Stromal cell of bone marrow (primary cell): ENCODE measurements around the gene FKBP3.
"Not testable (repeated sequence)": the region's sequence is repeated elsewhere in the genome, so short reads cannot be mapped to it uniquely, and the experiment has no call there.

ENCODE experiments used
- DNase-seq: peaks from one replicate; pipeline ENCODE4 v3.0.0-alpha.2; 2012; ENCODE audit warnings: low read depth

Gene FKBP3

GRCh38 chr14:45112896-45113781 is 21.1 kb downstream of the FKBP3 start:
- no peak for DNase-seq

- DNase-seq, result no peak
Observed at GRCh38 chr14:45104561-45104960, 29.7 kb downstream of the FKBP3 start.

- DNase-seq, result no peak
Observed at GRCh38 chr14:45103806-45104205, 30.5 kb downstream of the FKBP3 start.

- DNase-seq, result no peak
Observed at GRCh38 chr14:45096218-45096617, 38.1 kb downstream of the FKBP3 start.

DNA sequence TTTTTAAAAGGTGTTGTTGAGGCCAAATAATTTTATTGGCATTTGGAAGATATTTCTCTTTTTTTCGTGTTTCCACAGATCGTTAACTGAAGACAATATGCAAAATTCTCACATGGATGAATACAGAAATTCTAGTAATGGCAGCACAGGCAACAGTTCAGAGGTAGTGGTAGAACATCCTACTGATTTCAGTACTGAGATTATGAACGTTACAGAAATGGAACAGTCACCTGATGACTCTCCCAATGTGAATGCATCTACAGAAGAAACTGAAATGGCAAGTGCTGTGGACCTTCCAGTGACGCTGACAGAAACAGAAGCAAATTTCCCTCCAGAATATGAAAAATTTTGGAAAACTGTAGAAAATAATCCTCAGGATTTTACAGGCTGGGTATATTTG is 39.1 kb downstream of the FKBP3 start:
- DNase-seq, result no peak

DNA sequence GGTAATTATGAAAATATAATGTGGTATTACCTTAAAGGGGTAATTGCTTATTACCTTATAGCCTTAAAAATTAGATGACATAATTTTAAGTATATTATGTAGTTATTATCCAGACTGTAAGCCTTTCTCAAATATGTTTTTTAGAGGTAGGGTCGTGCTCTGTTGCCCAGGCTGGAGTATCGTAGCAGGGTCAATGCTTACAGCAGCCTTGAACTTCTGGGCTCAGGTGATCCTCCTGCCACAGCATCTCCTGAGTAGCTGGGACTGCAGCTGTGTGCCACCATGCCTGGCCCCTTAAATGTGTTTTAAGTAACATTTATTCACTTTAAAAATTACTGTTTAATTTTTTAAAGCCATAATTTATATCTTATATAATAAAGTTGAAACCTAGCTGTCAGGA is 40.0 kb downstream of the FKBP3 start:
- DNase-seq, result no peak

DNA sequence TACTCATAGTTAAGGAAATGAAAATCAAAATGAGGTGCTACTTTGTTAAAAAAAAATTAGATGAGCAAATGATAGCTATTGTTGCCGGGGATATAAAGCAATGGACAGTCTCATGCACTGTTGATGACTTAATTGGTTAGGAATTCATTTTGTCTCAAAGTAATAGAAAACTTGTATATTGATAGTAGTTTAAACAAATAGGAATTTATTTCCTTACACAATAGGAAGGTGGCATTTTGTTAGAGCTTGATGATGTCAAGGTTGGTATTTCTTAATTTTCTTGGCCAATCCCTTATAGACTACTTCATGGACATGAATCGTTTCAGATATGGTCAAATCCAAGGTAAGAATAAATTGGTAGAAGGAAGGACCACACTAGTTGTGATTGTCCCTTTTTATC is 42.6 kb downstream of the FKBP3 start:
- no peak for DNase-seq

GRCh38 chr14:45089813-45090212 is 44.5 kb downstream of the FKBP3 start:
- no peak for DNase-seq

GRCh38 chr14:45084946-45085346 is 49.3 kb downstream of the FKBP3 start:
- DNase-seq, result peak; percentile 14

- peak; percentile 82 for DNase-seq
Observed at GRCh38 chr14:45083976-45084722, 50.1 kb downstream of the FKBP3 start, which contains the start of gene PRPF39. TSS of gene PRPF39 (plus strand) at chr14:45084116. CDS start at chr14:45095240, 11,124 bp downstream.

- no peak for DNase-seq
Observed at GRCh38 chr14:45083617-45083975, 50.7 kb downstream of the FKBP3 start.

- no peak for DNase-seq
Observed at GRCh38 chr14:45082420-45082819, 51.9 kb downstream of the FKBP3 start.

GRCh38 chr14:45081096-45081495 is 53.2 kb downstream of the FKBP3 start:
- DNase-seq, result not testable (repeated sequence)

GRCh38 chr14:45080416-45080968 is 53.8 kb downstream of the FKBP3 start:
- DNase-seq, result not testable (repeated sequence)

DNA sequence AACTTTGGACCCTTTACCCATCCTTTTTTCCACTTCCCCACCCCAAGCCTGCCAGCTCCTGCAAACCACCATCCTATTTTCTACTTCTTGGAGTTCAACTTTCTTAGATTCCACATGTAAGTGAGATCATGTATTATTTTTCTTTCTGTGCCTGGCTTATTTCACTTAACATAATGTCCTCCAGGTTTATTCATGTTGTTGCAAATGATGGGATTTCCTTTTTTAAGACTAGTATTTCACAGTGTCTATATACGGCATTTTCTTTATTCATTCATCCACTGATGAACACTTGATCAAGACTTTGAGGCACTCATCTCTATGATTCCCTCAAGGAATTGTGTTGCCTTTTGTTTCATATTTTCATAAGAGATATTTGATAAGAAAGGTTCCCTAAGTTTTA is 56.0 kb downstream of the FKBP3 start:
- no peak for DNase-seq

DNA sequence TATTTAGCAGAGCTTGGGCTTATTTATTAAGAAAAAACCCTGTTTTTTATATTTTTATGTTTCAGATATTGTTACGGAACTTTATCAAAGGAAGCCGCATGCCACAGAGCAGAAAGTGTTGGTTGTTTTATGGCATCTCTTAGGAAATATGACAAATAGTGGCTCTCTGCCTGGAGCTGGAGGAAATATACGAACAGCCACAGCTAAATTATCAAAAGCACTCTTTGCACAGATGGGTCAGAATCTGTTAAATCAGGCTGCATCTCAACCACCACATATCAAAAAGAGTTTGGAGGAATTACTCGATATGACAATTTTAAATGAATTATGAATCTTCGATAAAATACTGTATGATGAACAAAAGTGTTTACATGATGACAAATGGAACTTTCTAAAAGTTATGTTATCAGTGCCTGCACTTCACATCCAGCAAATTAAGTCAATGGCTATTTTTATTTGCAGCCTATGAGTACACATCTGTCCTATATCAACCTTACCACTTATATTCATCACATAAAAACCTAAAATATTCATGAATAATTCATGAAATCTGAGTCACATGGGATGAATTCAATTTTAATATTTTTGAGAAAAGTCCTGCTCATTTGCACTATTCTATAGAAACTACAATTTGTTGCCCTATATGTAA is 60.9 kb downstream of the FKBP3 start:
- no peak for DNase-seq

DNA sequence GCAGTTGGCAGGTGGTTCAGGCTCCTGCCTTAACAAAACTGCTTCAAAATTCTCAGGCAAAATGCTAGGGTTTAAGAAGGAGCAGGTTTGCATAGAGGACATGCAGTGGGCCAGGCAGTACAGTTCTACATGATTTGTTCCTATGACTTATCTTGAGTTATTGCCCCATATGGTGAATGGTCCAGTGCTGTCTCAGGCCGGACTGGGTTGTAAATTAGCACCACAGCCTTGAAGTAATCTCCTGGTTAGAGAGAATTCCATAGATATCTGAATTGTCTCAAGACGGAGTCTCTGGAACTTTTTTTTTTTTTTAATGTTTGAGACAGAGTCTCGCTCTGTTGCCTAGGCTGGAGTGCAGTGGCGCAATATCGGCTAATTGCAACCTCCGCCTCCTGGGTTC is 62.2 kb downstream of the FKBP3 start:
- no peak for DNase-seq

GRCh38 chr14:45070215-45070614 is 64.1 kb downstream of the FKBP3 start:
- DNase-seq, result no peak

GRCh38 chr14:45068396-45068795 is 65.9 kb downstream of the FKBP3 start:
- no peak for DNase-seq

DNA sequence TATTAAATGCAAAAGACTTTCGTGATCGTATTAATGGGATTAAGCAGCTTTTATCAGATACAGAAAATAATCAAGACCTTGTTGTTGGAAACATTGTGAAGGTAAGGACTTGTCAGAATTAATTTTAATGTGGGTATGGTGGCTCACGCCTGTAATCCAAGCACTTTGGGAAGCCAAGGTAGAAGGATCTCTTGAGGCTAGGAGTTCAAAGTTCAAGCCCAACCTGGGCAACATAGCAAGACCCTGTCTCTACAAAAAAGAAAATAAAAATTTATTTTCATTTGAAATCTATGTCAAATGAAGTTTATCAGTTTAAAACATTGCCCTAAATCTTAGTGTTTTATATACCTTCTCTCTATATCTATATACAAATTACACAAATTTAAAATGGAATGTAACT is 67.6 kb downstream of the FKBP3 start:
- DNase-seq, result no peak

DNA sequence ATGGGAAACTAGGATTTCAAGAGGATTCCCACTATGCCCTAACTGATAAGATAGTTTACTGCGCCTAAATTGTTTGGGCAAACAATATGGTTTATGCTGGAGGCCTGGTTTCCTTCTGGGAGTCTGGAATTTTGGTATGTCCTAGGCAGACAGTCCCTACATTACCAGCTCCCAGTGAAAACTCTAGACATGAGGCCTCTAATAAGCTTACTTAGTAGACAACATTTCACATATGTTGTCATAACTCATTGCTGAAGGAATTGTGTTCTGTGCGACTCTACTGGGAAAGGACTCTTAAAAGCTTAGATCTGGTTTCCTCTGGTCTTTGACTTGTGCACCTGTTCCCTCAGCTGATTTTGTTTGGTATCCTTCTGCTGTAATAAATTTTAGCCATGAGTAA is 68.3 kb downstream of the FKBP3 start:
- DNase-seq, result no peak
